GM12872 (cell line): ENCODE data around the gene ECT2.

Experiments used
- CTCF ChIP-seq: IDR thresholded peaks from 3 replicates; pipeline ENCODE4 v1.5.1; 2011; ENCODE audit warnings: low read depth, mild to moderate bottlenecking, low read length, moderate library complexity; ENCODE audit not compliant: insufficient read depth

Gene ECT2

GRCh38 chr3:172750368-172751174 lies at the start of gene ECT2:
TSS of gene ECT2 (plus strand) at chr3:172750726. CDS start at chr3:172754531, 3,805 bp downstream.
- peak; percentile 71 for TF ChIP-seq CTCF

- no peak for TF ChIP-seq CTCF
Measured at GRCh38 chr3:172700936-172701455, 49.5 kb upstream of the ECT2 start.

GRCh38 chr3:172701751-172702150 lies 48.8 kb upstream of the ECT2 start:
- TF ChIP-seq CTCF: no peak

GRCh38 chr3:172702256-172702655 lies 48.3 kb upstream of the ECT2 start:
- no peak for TF ChIP-seq CTCF

GRCh38 chr3:172704001-172704400 lies 46.5 kb upstream of the ECT2 start:
- TF ChIP-seq CTCF: no peak

- no peak for TF ChIP-seq CTCF
Measured at GRCh38 chr3:172705170-172705569, 45.4 kb upstream of the ECT2 start.

- TF ChIP-seq CTCF: no peak
Measured at GRCh38 chr3:172707030-172707429, 43.5 kb upstream of the ECT2 start.
